ENCODE results near the gene TACC3. TPM values are rescaled to one million over a fixed set of nuclear protein-coding genes. Genes with fewer than 3 reads are reported as not detected.

TACC3 gene
- total RNA-seq, 4 donors from 2014 or later = 4.6 to 15.6 (median 7.3) TPM

- H3K36me3 ChIP-seq = no peaks in the 10 kb centered on the region
- TF ChIP-seq CTCF (IDR thresholded peaks at IDR 0.05) (peak in 2 of 4 experiments; percentile 11 to 26), POLR2A (IDR thresholded peaks at IDR 0.05) (no peak)
- H3K9me3 ChIP-seq = no peaks in the 10 kb centered on the region
- peak; percentile 23 to 31 for DNase-seq
- peaks cover 0 to 15% of the 10 kb centered on the region in 2 donors for H3K4me1 ChIP-seq
- H3K4me3 ChIP-seq = peak overlapping the region in 1 of 2 donors; percentile 24
- intact Hi-C loops (cut with DNase I; ENCODE audit: low total_unique reads) = no loop called here
- H3K27ac ChIP-seq = no peak overlapping the region
- H3K27me3 ChIP-seq = peaks cover 3 to 6% of the 10 kb centered on the region in 2 donors
Measured at GRCh38 chr4:1763550-1764080, 42.3 kb downstream of the TACC3 start.

DNA sequence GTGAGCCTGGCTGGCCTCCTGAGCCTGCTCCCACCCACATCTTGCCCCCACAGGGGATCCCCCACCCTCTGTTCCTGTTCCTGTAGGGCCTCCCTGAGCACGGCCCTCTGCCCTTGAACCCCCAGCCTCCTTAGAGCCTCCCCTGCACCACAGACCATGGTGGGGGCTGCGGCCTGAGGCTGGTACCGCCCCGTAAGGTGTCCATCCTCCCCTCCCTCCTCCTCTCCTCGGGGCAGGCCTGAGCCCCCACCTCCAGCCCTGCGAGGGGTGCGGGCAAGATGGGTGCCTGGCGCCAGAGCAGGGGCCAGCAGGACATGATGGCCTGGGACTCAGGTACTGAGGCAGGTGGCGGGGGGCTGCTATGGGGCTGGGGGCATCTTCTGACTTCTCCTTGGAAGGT is 43.3 kb downstream of the TACC3 start:
- H3K9me3 ChIP-seq = no peaks in the 10 kb centered on the region
- peaks cover 0 to 15% of the 10 kb centered on the region in 2 donors for H3K4me1 ChIP-seq
- no peak for DNase-seq
- no peaks in the 10 kb centered on the region for H3K36me3 ChIP-seq
- no peak for TF ChIP-seq POLR2A (IDR thresholded peaks at IDR 0.05)
- TF ChIP-seq CTCF (IDR thresholded peaks at IDR 0.05) = no peak
- no peak overlapping the region for H3K27ac ChIP-seq
- intact Hi-C loops (cut with DNase I; ENCODE audit: low total_unique reads) = no loop called here
- H3K27me3 ChIP-seq = peaks cover 5 to 6% of the 10 kb centered on the region in 2 donors
- H3K4me3 ChIP-seq = no peak overlapping the region

DNA sequence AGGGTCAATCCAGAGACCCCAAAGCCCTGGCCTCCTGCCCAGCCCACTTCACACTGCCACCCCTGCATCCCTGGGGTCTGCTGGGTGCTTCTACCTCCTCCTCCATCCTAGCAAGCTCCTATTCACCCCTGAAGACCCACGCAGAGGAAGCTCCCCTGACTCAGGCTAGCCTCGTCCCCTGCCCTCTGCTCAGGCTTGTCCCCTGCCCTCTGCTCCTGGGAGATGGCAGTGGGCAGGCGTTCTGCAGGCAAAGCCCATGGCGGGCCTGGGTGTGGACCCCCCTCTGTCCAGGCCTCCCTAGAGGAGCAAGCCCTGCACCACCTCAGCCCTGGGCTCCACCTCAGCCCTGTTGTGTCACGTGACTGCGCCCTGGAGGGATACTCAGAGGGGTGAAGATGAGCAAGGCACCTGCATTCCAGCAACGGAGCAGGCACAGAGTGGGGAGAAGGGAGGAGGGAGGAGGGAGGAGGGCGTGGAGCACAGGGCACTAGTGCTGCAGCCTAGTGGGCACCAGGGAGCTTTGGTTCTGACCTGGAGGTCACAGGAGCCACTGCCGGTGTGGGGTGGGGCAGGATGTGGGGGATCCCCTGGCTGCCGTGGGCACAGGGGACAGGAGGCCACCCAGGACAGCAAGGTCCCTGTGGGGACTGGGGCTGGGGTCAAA is 44.2 kb downstream of the TACC3 start:
- no peaks in the 10 kb centered on the region for H3K36me3 ChIP-seq
- H3K27me3 ChIP-seq = peaks cover 5 to 6% of the 10 kb centered on the region in 2 donors
- no peak for DNase-seq
- peaks cover 0 to 15% of the 10 kb centered on the region in 2 donors for H3K4me1 ChIP-seq
- no peak overlapping the region for H3K27ac ChIP-seq
- TF ChIP-seq POLR2A (IDR thresholded peaks at IDR 0.05) = no peak
- TF ChIP-seq CTCF (IDR thresholded peaks at IDR 0.05) = no peak
- no peak overlapping the region for H3K4me3 ChIP-seq
- H3K9me3 ChIP-seq = no peaks in the 10 kb centered on the region
- intact Hi-C loops (cut with DNase I; ENCODE audit: low total_unique reads) = no loop called here

DNA sequence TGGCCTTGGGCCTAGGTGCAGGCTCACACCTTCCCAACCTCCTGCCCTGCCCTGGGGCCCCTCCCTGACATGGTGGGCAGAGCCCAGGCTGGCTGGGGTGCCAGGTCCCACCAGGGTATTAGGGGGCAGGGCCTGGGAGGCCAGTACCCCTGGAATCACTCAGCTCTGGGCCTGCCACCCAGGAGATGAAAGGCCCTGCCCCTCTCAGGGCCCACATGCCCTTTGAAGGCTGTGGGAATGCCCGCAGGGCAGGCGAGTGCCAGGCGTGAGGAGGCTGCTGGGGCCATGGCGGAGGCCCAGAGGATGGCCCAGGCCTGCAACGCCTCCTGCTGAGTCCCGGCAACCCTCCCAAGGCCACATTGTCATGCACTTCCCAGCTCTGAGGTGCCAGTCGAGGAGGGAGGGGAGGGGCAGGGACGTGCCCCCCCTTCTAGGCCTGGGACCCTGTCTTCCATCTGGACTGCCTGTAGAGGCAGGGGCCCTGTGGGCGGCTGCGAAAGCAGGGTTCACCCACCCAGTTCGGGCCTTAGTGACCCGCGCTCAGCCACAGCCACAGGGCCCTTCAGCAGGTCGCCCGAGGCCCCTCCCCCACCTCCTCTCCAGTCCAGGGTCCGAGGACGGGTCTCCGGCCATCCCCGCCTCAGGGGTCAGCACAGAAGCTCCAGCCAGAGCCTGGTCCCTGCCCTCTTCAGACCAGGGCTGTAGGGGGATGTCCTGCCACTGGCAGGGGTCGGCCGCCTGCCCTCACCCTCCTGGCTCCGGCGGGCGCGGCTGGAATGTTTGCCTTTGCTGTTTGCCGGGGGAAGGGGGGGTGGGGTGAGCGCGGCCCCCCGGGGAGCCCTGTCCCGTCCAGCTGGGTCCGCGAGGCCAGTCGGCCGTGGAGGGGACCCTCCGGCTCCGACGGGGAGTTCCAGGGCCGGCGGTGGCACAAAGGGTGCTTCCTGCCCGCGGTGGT is 45.1 kb downstream of the TACC3 start:
- H3K27me3 ChIP-seq = peaks cover 5 to 6% of the 10 kb centered on the region in 2 donors
- no peaks in the 10 kb centered on the region for H3K9me3 ChIP-seq
- no peak overlapping the region for H3K4me3 ChIP-seq
- no peak for DNase-seq
- H3K27ac ChIP-seq = no peak overlapping the region
- H3K36me3 ChIP-seq = no peaks in the 10 kb centered on the region
- intact Hi-C loops (cut with DNase I; ENCODE audit: low total_unique reads) = no loop called here
- H3K4me1 ChIP-seq = peaks cover 0 to 15% of the 10 kb centered on the region in 2 donors
- no peak for TF ChIP-seq CTCF (IDR thresholded peaks at IDR 0.05)
- no peak for TF ChIP-seq POLR2A (IDR thresholded peaks at IDR 0.05)

Measured in uterus (tissue), 4 donors.